ENCODE results near the gene COMT. TPM values are rescaled to one million over a fixed set of nuclear protein-coding genes. Genes with fewer than 3 reads are reported as not detected.
A peak's percentile ranks its signal among the peaks of the same experiment; 100 is the strongest.

Gene COMT
- polyA plus RNA-seq, 1 experiment, result 332 TPM

- Histone ChIP-seq H3K36me3 (ENCODE audit: control insufficient read depth, insufficient read depth, low read length) (peaks cover under 1% of the 10 kb centered on the region; the same call in 1 of the 2 replicates), H3K4me3 (ENCODE audit: low read depth, low read length) (no peak overlapping the region), H3K27me3 (ENCODE audit: control insufficient read depth, insufficient read depth, low read length) (no peaks in the 10 kb centered on the region)
- no peak for DNase-seq (ENCODE audit: low read depth)
- POLR2A ChIA-PET, result no interaction called here
- CTCF ChIA-PET, result interaction anchor here (0.9 to 3.1 kb wide), 4 partner anchors 10 to 30 kb away, joined by 3 to 12 read pairs (median 4); no protein-coding TSS in a partner anchor
- TF ChIP-seq CTCF (IDR thresholded peaks at IDR 0.05; ENCODE audit: insufficient read depth, low read depth, low read length), result no peak
Observed at GRCh38 chr22:19983741-19984140, 42.2 kb downstream of the COMT start.

- DNase-seq (ENCODE audit: low read depth), result no peak
- TF ChIP-seq CTCF (IDR thresholded peaks at IDR 0.05; ENCODE audit: insufficient read depth, low read depth, low read length), result no peak
- Histone ChIP-seq H3K36me3 (ENCODE audit: control insufficient read depth, insufficient read depth, low read length) (no peaks in the 10 kb centered on the region), H3K27me3 (ENCODE audit: control insufficient read depth, insufficient read depth, low read length) (no peaks in the 10 kb centered on the region), H3K4me3 (ENCODE audit: low read depth, low read length) (no peak overlapping the region)
- ChIA-PET CTCF (interaction anchor here (0.9 to 3.1 kb wide), 4 partner anchors 11 to 29 kb away, joined by 3 to 12 read pairs (median 4); no protein-coding TSS in a partner anchor), POLR2A (no interaction called here)
Observed at GRCh38 chr22:19984201-19984753, 42.7 kb downstream of the COMT start.

GRCh38 chr22:19984851-19985811, 43.6 kb downstream of the COMT start:
- Histone ChIP-seq H3K36me3 (ENCODE audit: control insufficient read depth, insufficient read depth, low read length) (no peaks in the 10 kb centered on the region; the same call in 1 of the 2 replicates), H3K27me3 (ENCODE audit: control insufficient read depth, insufficient read depth, low read length) (no peaks in the 10 kb centered on the region), H3K4me3 (ENCODE audit: low read depth, low read length) (no peak overlapping the region)
- TF ChIP-seq CTCF (IDR thresholded peaks at IDR 0.05; ENCODE audit: insufficient read depth, low read depth, low read length), result no peak
- DNase-seq (ENCODE audit: low read depth), result no peak
- POLR2A ChIA-PET, result no interaction called here
- CTCF ChIA-PET, result interaction anchor here (0.9 to 3.1 kb wide), 5 partner anchors 15 to 28 kb away, joined by 3 to 12 read pairs (median 4); no protein-coding TSS in a partner anchor

- no peak for TF ChIP-seq CTCF (IDR thresholded peaks at IDR 0.05; ENCODE audit: insufficient read depth, low read depth, low read length)
- Histone ChIP-seq H3K4me3 (ENCODE audit: low read depth, low read length) (peak overlapping the region; percentile 73), H3K27me3 (ENCODE audit: control insufficient read depth, insufficient read depth, low read length) (no peaks in the 10 kb centered on the region), H3K36me3 (ENCODE audit: control insufficient read depth, insufficient read depth, low read length) (no peaks in the 10 kb centered on the region; the same call in 1 of the 2 replicates)
- POLR2A ChIA-PET, result interaction anchor here (0.5 kb wide), 1 partner anchor 52 kb away, joined by 8 read pairs; no protein-coding TSS in a partner anchor
- no peak for DNase-seq (ENCODE audit: low read depth)
- CTCF ChIA-PET, result interaction anchor here (1.1 to 1.4 kb wide), 2 partner anchors 19 to 27 kb away, joined by 3 to 4 read pairs; no protein-coding TSS in a partner anchor
Observed at GRCh38 chr22:19986011-19986409, 44.4 kb downstream of the COMT start.

All from BJ (cell line).